CMK (cell line): ENCODE results near the gene ACOX3.

Source experiments
- DNase-seq: peaks from one replicate; pipeline ENCODE4 v3.0.0-alpha.2; 2010; ENCODE audit warnings: low read depth

ACOX3 gene

DNA sequence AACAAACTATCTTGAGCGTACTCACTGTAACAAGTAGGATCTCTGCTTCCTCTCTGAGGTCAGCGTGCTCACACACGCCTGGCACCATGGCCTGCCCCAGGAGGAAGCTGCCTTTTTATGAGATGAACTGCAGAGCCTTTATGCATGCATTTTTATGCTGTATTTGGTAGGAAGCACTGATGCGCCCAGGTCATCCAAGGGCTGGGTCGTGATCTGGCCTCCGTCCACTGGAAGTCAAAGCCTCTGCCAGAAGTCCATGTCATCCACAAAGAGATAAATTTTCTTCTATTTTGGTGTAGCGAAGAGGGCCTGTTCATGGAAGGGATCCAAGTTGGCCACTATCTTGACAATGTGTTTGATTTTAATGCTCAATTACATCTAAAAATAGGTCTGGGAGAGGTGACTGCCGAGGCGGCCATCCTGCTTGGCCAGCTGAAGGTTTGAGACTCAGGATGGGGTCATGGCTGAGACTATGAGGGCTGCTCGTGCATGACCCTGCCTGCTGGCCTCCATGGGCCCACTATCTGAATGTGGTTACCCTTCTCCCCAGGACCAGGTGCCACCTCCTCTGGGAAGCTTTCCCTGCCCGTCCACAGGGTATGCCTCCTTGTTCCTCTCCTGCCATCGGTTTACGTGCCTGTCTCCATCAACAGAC lies 120.7 kb downstream of the ACOX3 start:
- no peak for DNase-seq

DNA sequence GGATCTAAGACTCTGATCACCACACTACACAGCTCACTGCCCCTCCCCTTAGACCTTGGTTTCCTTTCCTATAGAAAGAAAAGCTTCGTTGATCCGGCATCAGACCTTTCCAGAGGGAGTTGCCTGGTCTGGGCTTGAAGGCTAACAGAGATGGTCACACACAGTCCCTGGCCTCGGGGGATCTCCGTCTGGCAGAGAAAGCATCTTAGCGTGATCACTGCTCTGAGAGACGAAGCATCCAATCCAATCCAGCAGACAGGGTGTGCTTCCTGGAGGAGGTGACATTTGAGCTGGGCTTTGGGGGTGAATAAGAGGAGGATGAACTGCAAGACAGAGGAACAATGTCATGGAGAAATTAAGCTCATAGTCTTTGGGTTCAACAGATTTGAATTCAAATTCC lies 121.5 kb downstream of the ACOX3 start:
- no peak for DNase-seq

DNA sequence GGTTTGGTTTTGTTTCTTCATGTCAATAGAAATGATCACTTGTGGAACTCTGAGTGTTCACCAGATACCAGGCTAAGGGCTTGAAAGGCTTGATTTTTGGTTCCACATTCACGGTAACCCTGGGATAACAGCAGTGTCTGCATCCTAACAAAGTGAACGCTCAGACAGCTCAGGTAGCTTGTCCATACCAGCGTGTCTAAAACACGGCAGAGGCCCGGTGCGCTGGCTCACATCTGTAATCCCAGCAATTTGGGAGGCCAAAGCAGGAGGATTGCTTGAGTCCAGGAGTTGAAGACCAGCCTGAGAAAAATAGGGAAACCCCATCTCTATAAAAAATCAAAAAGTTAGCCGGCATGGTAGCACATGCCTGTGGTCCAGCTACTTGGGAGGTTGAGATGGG lies 122.0 kb downstream of the ACOX3 start:
- no peak for DNase-seq

DNA sequence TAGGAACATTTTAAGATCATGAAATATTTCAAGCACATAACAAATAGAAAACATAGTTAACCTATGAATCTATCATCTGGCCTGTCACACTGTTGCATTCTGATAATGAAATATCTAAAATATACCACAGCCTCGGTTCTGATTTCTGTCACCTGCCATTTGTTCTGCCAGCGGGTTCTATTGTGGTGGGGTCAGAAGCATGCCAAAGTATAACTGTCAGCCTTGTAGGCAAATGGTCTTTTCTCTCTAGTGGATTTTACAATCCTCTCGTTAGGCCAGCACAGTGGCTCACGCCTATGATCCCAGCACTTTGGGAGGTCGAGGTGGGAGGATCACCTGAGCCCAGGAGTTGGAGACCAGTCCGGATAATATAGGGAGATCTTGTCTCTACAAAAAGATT lies 123.0 kb downstream of the ACOX3 start:
- no peak for DNase-seq

DNA sequence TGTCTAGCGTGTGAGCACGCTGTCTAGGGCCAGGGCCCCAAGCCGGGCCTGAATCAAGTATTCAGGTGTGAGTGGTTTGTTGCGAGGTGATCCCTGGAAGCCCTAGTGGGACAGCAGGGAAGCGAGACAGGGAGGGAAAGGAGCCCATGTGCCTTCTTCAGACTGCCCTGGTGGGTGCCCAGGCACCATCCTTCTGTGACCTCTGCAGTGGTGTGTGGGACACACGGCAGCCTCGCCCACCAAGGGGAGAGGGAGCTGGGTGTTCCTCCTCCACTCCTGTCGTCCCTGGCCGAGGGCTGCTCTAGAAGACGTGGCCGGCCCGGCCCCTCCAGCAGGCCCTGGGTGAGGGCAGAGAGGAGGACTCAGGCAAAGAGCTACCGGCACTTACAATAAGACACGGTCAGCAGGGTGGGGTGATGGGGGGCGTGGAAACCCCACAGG lies 123.6 kb downstream of the ACOX3 start:
- DNase-seq = no peak
